K562 (cell line): ENCODE results near the gene ENTPD3. TPM values are rescaled to one million over a fixed set of nuclear protein-coding genes. Genes with fewer than 3 reads are reported as not detected.

Experiments
- BCL6 ChIP-seq: fragments of 250-450 bp; sonication (Bioruptor Pico); IDR thresholded peaks from 2 replicates; pipeline ENCODE4 v1.4.0; 2020
- CTCF ChIP-seq, 3 experiments: IDR thresholded peaks in 2 of 3; conservative IDR thresholded peaks in 1 of 3; 2 replicates each; pipeline ENCODE4 v1.5.1; 2011 to 2012; ENCODE audit warnings: low read length in 3 of 3, mild to moderate bottlenecking in 3 of 3, control low read depth in 2 of 3, improper control_type of control experiment in 1 of 3, inconsistent platforms in 1 of 3, low read depth in 1 of 3, mixed read lengths in 1 of 3, moderate library complexity in 1 of 3; ENCODE audit not compliant: insufficient read depth in 2 of 3
- ETS2 ChIP-seq: IDR thresholded peaks from 2 replicates; pipeline ENCODE4 v1.6.1; 2016; ENCODE audit warnings: borderline replicate concordance, missing genetic modification characterization, mild to moderate bottlenecking, moderate library complexity, missing compliant biosample characterization; ENCODE audit not compliant: poor library complexity, severe bottlenecking
- FOXK2 ChIP-seq, 2 experiments: fragments of 450-650 bp; IDR thresholded peaks in 1 of 2; conservative IDR thresholded peaks in 1 of 2; 2 replicates each; pipeline ENCODE4 v1.6.1; 2016; ENCODE audit warnings: low read depth in 2 of 2, mild to moderate bottlenecking in 1 of 2
- GATAD2B ChIP-seq: fragments of 450-650 bp; IDR thresholded peaks from 2 replicates; pipeline ENCODE4 v1.6.1; 2017; ENCODE audit warnings: mild to moderate bottlenecking, borderline replicate concordance
- HDGF ChIP-seq: fragments of 450-650 bp; IDR thresholded peaks from 2 replicates; pipeline ENCODE4 v1.6.1; 2016
- PRDM10 ChIP-seq: fragments of 450-650 bp; IDR thresholded peaks from 2 replicates; pipeline ENCODE4 v1.6.1; 2018; ENCODE audit not compliant: partially characterized antibody
- SMARCC2 ChIP-seq: fragments of 450-650 bp; IDR thresholded peaks from 2 replicates; pipeline ENCODE4 v1.6.1; 2017; ENCODE audit warnings: antibody characterized with exemption, moderate library complexity, mild to moderate bottlenecking, low read depth
- TBL1XR1 ChIP-seq, 2 experiments: IDR thresholded peaks; 2 replicates each; pipeline ENCODE4 v1.6.1; 2012; ENCODE audit warnings: improper control_type of control experiment in 2 of 2, low read length in 2 of 2, mild to moderate bottlenecking in 1 of 2
- ZNF146 ChIP-seq: IDR thresholded peaks from one replicate; pipeline ENCODE4 v1.6.1; 2018; ENCODE audit warnings: missing compliant biosample characterization; ENCODE audit not compliant: unreplicated experiment
- ZNF655 ChIP-seq: fragments of 250-450 bp; sonication (Bioruptor Pico); IDR thresholded peaks from 2 replicates; pipeline ENCODE4 v1.5.0; 2021
- ZNF696 ChIP-seq: fragments of 250-450 bp; sonication (Bioruptor Pico); conservative IDR thresholded peaks from 2 replicates; pipeline ENCODE4 v1.4.0; 2020; ENCODE audit warnings: mild to moderate bottlenecking, moderate library complexity
- ZNF764 ChIP-seq: fragments of 250-450 bp; sonication (Bioruptor Pico); IDR thresholded peaks from 2 replicates; pipeline ENCODE4 v1.4.0; 2020; ENCODE audit warnings: low read depth, mild to moderate bottlenecking, moderate library complexity
- polyA plus RNA-seq, 8 experiments: library from polyadenylated mRNA; depleted of rRNA in 4 of 8; stranded (reverse) in 5 of 8; unstranded in 3 of 8; fragments of >200 nt; fragmentation: Nextera tagmentation in 2 of 8; fragmentation: Illumina TruSeq in 1 of 8; extraction: Ambion mirVana in 2 of 8; extraction: Trizol in 1 of 8; gene quantifications; 2 replicates each; pipeline versions ENCODE4 v1.2.1 to v1.2.3, GENCODE V29; 2011 to 2014; ENCODE audit warnings: inconsistent platforms in 1 of 8, missing spikeins in 1 of 8
- total RNA-seq, 7 experiments: library from RNA; depleted of rRNA in 6 of 7; stranded (reverse); fragments of >200 nt in 6 of 7; fragmentation: Illumina TruSeq in 2 of 7; extraction: Trizol in 2 of 7; gene quantifications; 2 replicates each; pipeline versions ENCODE4 v1.2.1 to v1.2.3, GENCODE V29; 2011 to 2021; ENCODE audit warnings: low replicate concordance in 1 of 7
- TF ChIP-seq, protein P1 (sequence below): fragments of 200-400 bp; formaldehyde crosslinking; IDR thresholded peaks from 2 replicates; pipeline ENCODE4 v1.6.1; 2017; ENCODE audit warnings: mild to moderate bottlenecking, low read depth, low read length, moderate library complexity
- TF ChIP-seq, protein P2 (sequence below): sonication (generic); formaldehyde crosslinking; IDR thresholded peaks from 2 replicates; pipeline ENCODE4 v1.8.1; 2023; ENCODE audit warnings: mild to moderate bottlenecking, missing genetic modification reagents

Gene ENTPD3
- total and polyA plus RNA-seq, 9 of the 15 experiments (the other 6 are each of a cell fraction or from before 2014, with no cell fraction given) = 0.23 to 2.1 (median 0.58) TPM

- TF ChIP-seq ZNF655 (CRISPR knock-in tag) = no peak
- TF ChIP-seq ZNF696 (CRISPR knock-in tag) = no peak
- TF ChIP-seq ETS2 = no peak
- no peak for TF ChIP-seq SMARCC2
- TF ChIP-seq, protein P1, sequence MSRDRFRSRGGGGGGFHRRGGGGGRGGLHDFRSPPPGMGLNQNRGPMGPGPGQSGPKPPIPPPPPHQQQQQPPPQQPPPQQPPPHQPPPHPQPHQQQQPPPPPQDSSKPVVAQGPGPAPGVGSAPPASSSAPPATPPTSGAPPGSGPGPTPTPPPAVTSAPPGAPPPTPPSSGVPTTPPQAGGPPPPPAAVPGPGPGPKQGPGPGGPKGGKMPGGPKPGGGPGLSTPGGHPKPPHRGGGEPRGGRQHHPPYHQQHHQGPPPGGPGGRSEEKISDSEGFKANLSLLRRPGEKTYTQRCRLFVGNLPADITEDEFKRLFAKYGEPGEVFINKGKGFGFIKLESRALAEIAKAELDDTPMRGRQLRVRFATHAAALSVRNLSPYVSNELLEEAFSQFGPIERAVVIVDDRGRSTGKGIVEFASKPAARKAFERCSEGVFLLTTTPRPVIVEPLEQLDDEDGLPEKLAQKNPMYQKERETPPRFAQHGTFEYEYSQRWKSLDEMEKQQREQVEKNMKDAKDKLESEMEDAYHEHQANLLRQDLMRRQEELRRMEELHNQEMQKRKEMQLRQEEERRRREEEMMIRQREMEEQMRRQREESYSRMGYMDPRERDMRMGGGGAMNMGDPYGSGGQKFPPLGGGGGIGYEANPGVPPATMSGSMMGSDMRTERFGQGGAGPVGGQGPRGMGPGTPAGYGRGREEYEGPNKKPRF = no peak
- TF ChIP-seq TBL1XR1 (IDR thresholded peaks at IDR 0.05; ENCODE audit: low read length in 2 of 2) = no peak
- TF ChIP-seq ZNF764 (CRISPR knock-in tag) = peak; percentile 54; the same call in 1 of the 2 replicates
- no peak for TF ChIP-seq HDGF
- no peak for TF ChIP-seq ZNF146
- TF ChIP-seq GATAD2B = no peak
- TF ChIP-seq BCL6 (CRISPR knock-in tag) = no peak
- peak; percentile 40 for TF ChIP-seq PRDM10
- TF ChIP-seq CTCF (IDR thresholded peaks at IDR 0.05 in 2 of 3, conservative IDR thresholded peaks at IDR 0.05 in 1 of 3; ENCODE audit: insufficient read depth in 2 of 3, low read depth in 1 of 3, low read length in 3 of 3) = peak in 2 of 3 experiments; percentile 9 to 33; a peak in 2 of 6 replicates
- TF ChIP-seq, protein P2, sequence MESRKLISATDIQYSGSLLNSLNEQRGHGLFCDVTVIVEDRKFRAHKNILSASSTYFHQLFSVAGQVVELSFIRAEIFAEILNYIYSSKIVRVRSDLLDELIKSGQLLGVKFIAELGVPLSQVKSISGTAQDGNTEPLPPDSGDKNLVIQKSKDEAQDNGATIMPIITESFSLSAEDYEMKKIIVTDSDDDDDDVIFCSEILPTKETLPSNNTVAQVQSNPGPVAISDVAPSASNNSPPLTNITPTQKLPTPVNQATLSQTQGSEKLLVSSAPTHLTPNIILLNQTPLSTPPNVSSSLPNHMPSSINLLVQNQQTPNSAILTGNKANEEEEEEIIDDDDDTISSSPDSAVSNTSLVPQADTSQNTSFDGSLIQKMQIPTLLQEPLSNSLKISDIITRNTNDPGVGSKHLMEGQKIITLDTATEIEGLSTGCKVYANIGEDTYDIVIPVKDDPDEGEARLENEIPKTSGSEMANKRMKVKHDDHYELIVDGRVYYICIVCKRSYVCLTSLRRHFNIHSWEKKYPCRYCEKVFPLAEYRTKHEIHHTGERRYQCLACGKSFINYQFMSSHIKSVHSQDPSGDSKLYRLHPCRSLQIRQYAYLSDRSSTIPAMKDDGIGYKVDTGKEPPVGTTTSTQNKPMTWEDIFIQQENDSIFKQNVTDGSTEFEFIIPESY (CRISPR knock-in tag) = 0 out of 2 replicates have a peak, but pooled peaks have one; percentile 22
- TF ChIP-seq FOXK2 (conservative IDR thresholded peaks at IDR 0.05 in 1 of 2, IDR thresholded peaks at IDR 0.05 in 1 of 2; ENCODE audit: low read depth in 2 of 2) = peak; percentile 95 to 97
These were observed 66.1 kb downstream of the ENTPD3 start (continued) for GRCh38 chr3:40452876-40453730.
